Tibial artery (tissue), 4 donors: ENCODE results near the gene MTHFD1L.

ENCODE experiments used
- DNase-seq, 2 donors: peaks; one replicate each; pipeline ENCODE4 v3.0.0-alpha.2; 2019
- H3K27ac ChIP-seq, 2 donors: fragments of 200-600 bp; sonication (generic) in 1 of 2; 1 replicate in 1 of 2; 2 replicates in 1 of 2; pipeline ENCODE4 v1.5.1; 2018 to 2019; ENCODE audit warnings: mild to moderate bottlenecking in 1 of 2
- H3K27me3 ChIP-seq, 2 donors: fragments of 200-600 bp; sonication (generic) in 1 of 2; one replicate each; pipeline versions ENCODE4 v1.5.1 to v1.6.0; 2016 to 2019
- H3K36me3 ChIP-seq, 3 donors: fragments of 200-600 bp; sonication (generic) in 2 of 3; one replicate each; pipeline ENCODE4 v1.5.1; 2016 to 2019; ENCODE audit warnings: mild to moderate bottlenecking in 2 of 3
- H3K4me1 ChIP-seq, 4 donors: fragments of 200-600 bp; sonication (generic) in 2 of 4; 1 replicate in 3 of 4; 2 replicates in 1 of 4; pipeline ENCODE4 v1.5.1; 2016 to 2019
- H3K4me3 ChIP-seq, 2 donors: fragments of 200-600 bp; sonication (generic) in 1 of 2; 1 replicate in 1 of 2; 2 replicates in 1 of 2; pipeline ENCODE4 v1.5.1; 2018 to 2019; ENCODE audit warnings: mild to moderate bottlenecking in 2 of 2
- H3K9me3 ChIP-seq, 3 donors: fragments of 200-600 bp; sonication (generic) in 1 of 3; one replicate each; pipeline ENCODE4 v1.5.1; 2016 to 2019
- intact Hi-C: fragments of 100-400 bp; cut with DNase I; formaldehyde crosslinking; loops from one replicate; pipeline ENCODE4 v1.15.0; 2023; ENCODE audit warnings: low total_unique reads
- TF ChIP-seq, protein P1 (sequence below), 2 experiments: fragments of 200-600 bp in 1 of 2; fragments of 450-650 bp in 1 of 2; IDR thresholded peaks; one replicate each; pipeline ENCODE4 v1.5.1; 2017 to 2019; ENCODE audit warnings: antibody characterized with exemption in 2 of 2, mild to moderate bottlenecking in 1 of 2, moderate library complexity in 1 of 2

MTHFD1L gene

GRCh38 chr6:150991487-150991886, 126.0 kb downstream of the MTHFD1L start:
- no peak overlapping the region for H3K27ac ChIP-seq
- H3K4me3 ChIP-seq: no peak overlapping the region
- TF ChIP-seq, protein P1, sequence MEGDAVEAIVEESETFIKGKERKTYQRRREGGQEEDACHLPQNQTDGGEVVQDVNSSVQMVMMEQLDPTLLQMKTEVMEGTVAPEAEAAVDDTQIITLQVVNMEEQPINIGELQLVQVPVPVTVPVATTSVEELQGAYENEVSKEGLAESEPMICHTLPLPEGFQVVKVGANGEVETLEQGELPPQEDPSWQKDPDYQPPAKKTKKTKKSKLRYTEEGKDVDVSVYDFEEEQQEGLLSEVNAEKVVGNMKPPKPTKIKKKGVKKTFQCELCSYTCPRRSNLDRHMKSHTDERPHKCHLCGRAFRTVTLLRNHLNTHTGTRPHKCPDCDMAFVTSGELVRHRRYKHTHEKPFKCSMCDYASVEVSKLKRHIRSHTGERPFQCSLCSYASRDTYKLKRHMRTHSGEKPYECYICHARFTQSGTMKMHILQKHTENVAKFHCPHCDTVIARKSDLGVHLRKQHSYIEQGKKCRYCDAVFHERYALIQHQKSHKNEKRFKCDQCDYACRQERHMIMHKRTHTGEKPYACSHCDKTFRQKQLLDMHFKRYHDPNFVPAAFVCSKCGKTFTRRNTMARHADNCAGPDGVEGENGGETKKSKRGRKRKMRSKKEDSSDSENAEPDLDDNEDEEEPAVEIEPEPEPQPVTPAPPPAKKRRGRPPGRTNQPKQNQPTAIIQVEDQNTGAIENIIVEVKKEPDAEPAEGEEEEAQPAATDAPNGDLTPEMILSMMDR (IDR thresholded peaks at IDR 0.05): no peak
- H3K36me3 ChIP-seq: peaks cover 3 to 11% (median 8%) of the 10 kb centered on the region in 3 donors
- no peak for DNase-seq
- H3K9me3 ChIP-seq: no peaks in the 10 kb centered on the region
- intact Hi-C loops: loop anchor here (10.0 kb wide), 1 partner anchor 97 kb away; no protein-coding TSS in a partner anchor
- no peaks in the 10 kb centered on the region for H3K4me1 ChIP-seq
- H3K27me3 ChIP-seq: no peaks in the 10 kb centered on the region

DNA sequence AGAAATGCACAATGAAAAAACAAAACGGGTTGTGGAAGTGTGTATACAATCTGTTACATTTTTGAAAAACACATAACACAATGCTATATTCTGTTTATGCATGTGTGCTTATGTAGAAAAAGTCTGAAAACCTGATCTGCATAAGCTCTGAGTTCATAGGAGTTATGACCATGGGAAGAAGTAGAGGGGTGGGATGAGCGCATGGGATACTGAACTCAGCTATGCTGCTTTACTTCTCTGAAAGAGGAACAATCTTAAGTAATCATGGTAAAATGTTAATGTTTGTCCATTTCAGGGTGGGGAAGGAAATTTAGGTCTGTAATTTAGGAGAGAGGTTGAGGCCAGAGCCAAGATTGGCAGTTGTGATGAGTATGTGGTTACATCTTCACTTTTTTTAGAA, 126.8 kb downstream of the MTHFD1L start:
- Histone ChIP-seq H3K9me3 (no peaks in the 10 kb centered on the region), H3K27ac (no peak overlapping the region), H3K36me3 (peaks cover 8 to 11% (median 8%) of the 10 kb centered on the region in 3 donors), H3K27me3 (no peaks in the 10 kb centered on the region), H3K4me1 (no peaks in the 10 kb centered on the region), H3K4me3 (no peak overlapping the region)
- intact Hi-C loops: loop anchor here (10.0 kb wide), 1 partner anchor 97 kb away; no protein-coding TSS in a partner anchor
- no peak for DNase-seq
- TF ChIP-seq, protein P1 (IDR thresholded peaks at IDR 0.05): no peak

GRCh38 chr6:150992703-150993102, 127.2 kb downstream of the MTHFD1L start:
- intact Hi-C loops: loop anchor here (10.0 kb wide), 1 partner anchor 98 kb away; no protein-coding TSS in a partner anchor
- peaks cover 8 to 11% (median 8%) of the 10 kb centered on the region in 3 donors for H3K36me3 ChIP-seq
- no peak overlapping the region for H3K4me3 ChIP-seq
- TF ChIP-seq, protein P1 (IDR thresholded peaks at IDR 0.05): no peak
- no peaks in the 10 kb centered on the region for H3K4me1 ChIP-seq
- no peaks in the 10 kb centered on the region for H3K9me3 ChIP-seq
- no peaks in the 10 kb centered on the region for H3K27me3 ChIP-seq
- no peak for DNase-seq
- no peak overlapping the region for H3K27ac ChIP-seq

- no peaks in the 10 kb centered on the region for H3K9me3 ChIP-seq
- no peak for DNase-seq
- no peak overlapping the region for H3K27ac ChIP-seq
- H3K4me1 ChIP-seq: no peaks in the 10 kb centered on the region
- intact Hi-C loops: loop anchor here (10.0 kb wide), 1 partner anchor 98 kb away; no protein-coding TSS in a partner anchor
- TF ChIP-seq, protein P1 (IDR thresholded peaks at IDR 0.05): no peak
- peaks cover 8 to 11% (median 8%) of the 10 kb centered on the region in 3 donors for H3K36me3 ChIP-seq
- H3K4me3 ChIP-seq: no peak overlapping the region
- no peaks in the 10 kb centered on the region for H3K27me3 ChIP-seq
Observed at GRCh38 chr6:150993253-150993652, 127.8 kb downstream of the MTHFD1L start.

DNA sequence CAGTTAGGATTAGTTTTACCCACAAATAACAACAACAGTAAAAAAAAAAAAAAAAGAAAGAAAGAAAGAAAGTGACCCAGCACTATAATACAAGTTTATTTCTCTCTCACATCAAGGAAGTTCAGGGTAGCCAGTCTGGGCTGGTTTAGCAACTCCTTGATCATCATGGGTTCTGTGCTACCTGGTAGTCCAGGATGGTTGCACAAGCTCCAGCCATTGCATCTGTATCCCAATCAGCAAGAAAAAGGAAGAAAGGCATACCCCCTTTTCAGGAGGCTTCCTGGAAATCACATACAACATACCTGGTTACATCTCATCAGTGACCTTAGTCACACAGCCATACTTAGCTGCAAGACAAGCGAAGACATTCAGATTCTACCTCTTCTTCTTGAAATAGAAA, 128.5 kb downstream of the MTHFD1L start:
- Histone ChIP-seq H3K4me1 (no peaks in the 10 kb centered on the region), H3K27ac (no peak overlapping the region), H3K4me3 (no peak overlapping the region), H3K27me3 (no peaks in the 10 kb centered on the region), H3K9me3 (no peaks in the 10 kb centered on the region), H3K36me3 (peaks cover 8 to 11% (median 8%) of the 10 kb centered on the region in 3 donors)
- TF ChIP-seq, protein P1 (IDR thresholded peaks at IDR 0.05): no peak
- intact Hi-C loops: loop anchor here (10.0 kb wide), 1 partner anchor 99 kb away; no protein-coding TSS in a partner anchor
- no peak for DNase-seq
